ENCODE results near the gene IL1RAPL2.
"Not testable (repeated sequence)": the region's sequence is repeated elsewhere in the genome, so short reads cannot be mapped to it uniquely, and the experiment has no call there.

The IL1RAPL2 gene

GRCh38 chrX:105098812-105099211 lies 532.8 kb downstream of the IL1RAPL2 start:
- no peak for TF ChIP-seq CTCF (IDR thresholded peaks at IDR 0.05; ENCODE audit: unreplicated experiment in 3 of 3)
- Mint-ChIP-seq H3K36me3 (ENCODE audit: low read depth) (no peaks in the 10 kb centered on the region), H3K27me3 (ENCODE audit: low read depth) (no peaks in the 10 kb centered on the region), H3K9me3 (peaks cover 9% of the 10 kb centered on the region), H3K4me3 (no peak overlapping the region), H3K4me1 (no peaks in the 10 kb centered on the region), H3K27ac (no peak overlapping the region)

- Mint-ChIP-seq H3K27me3 (ENCODE audit: low read depth) (no peaks in the 10 kb centered on the region), H3K27ac (no peak overlapping the region), H3K9me3 (peaks cover 8% of the 10 kb centered on the region), H3K36me3 (ENCODE audit: low read depth) (no peaks in the 10 kb centered on the region), H3K4me1 (no peaks in the 10 kb centered on the region), H3K4me3 (no peak overlapping the region)
- no peak for TF ChIP-seq CTCF (IDR thresholded peaks at IDR 0.05; ENCODE audit: unreplicated experiment in 3 of 3)
These were observed 535.4 kb downstream of the IL1RAPL2 start for GRCh38 chrX:105101378-105101777.

DNA sequence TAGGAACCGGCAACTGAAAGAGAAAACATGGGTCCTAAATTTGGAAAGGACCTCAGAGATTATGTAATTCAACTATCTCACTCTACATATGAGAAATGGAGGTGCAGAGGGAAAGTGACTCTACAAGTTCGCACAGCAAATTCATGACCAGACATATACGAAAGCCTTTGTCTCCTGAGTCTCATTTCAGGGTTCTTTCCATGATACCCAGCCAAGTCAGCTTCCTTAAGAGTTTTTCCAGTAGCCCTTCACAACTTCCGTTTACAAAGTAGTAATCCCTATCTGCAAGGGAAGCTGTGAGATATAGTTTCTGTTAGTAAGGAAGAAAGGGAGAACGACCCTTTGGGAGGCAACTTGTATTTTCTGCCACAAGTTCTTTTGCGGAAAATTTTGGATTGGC lies 543.9 kb downstream of the IL1RAPL2 start:
- peaks cover 3% of the 10 kb centered on the region for H3K27me3 Mint-ChIP-seq (ENCODE audit: low read depth)
- no peaks in the 10 kb centered on the region for H3K36me3 Mint-ChIP-seq (ENCODE audit: low read depth)
- no peak overlapping the region for H3K27ac Mint-ChIP-seq
- no peaks in the 10 kb centered on the region for H3K4me1 Mint-ChIP-seq
- H3K4me3 Mint-ChIP-seq, result no peak overlapping the region
- peaks cover 2% of the 10 kb centered on the region for H3K9me3 Mint-ChIP-seq
- TF ChIP-seq CTCF (IDR thresholded peaks at IDR 0.05; ENCODE audit: unreplicated experiment in 3 of 3), result no peak

DNA sequence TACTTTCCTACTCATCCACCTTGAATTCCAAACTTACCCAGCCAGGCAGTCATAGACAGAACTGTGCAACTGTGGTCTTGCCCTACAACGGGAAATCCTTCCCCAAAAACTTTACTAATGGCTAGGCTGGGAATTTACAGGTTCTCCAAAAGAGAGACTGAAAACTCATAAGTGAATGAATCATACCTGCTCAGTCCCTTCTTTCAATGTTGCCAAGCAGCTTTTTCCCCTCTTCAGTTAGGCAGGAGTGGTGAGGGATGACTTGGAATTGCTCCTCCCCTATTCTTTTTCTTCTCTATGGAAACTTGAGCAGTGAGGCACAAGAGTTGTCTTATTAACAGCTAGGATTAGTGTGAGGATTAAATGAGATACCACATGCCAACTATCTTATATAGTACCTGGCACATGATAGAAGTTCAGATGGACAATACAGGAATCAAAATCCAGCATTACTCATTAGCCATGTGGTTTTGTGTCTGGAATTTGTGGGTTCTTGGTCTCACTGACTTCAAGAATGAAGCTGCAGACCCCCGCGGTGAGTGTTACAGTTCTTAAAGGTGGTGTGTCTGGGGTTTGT lies 548.6 kb downstream of the IL1RAPL2 start:
- Mint-ChIP-seq H3K4me3 (no peak overlapping the region), H3K27ac (no peak overlapping the region), H3K36me3 (ENCODE audit: low read depth) (no peaks in the 10 kb centered on the region), H3K9me3 (peaks cover 2% of the 10 kb centered on the region), H3K4me1 (no peaks in the 10 kb centered on the region), H3K27me3 (ENCODE audit: low read depth) (no peaks in the 10 kb centered on the region)
- TF ChIP-seq CTCF (IDR thresholded peaks at IDR 0.05; ENCODE audit: unreplicated experiment in 3 of 3), result no peak

GRCh38 chrX:105115596-105116320 lies 549.8 kb downstream of the IL1RAPL2 start:
- not testable (repeated sequence) for H3K4me3 Mint-ChIP-seq; H3K4me1 Mint-ChIP-seq; H3K27me3 Mint-ChIP-seq (ENCODE audit: low read depth); H3K9me3 Mint-ChIP-seq; H3K27ac Mint-ChIP-seq; H3K36me3 Mint-ChIP-seq (ENCODE audit: low read depth)

DNA sequence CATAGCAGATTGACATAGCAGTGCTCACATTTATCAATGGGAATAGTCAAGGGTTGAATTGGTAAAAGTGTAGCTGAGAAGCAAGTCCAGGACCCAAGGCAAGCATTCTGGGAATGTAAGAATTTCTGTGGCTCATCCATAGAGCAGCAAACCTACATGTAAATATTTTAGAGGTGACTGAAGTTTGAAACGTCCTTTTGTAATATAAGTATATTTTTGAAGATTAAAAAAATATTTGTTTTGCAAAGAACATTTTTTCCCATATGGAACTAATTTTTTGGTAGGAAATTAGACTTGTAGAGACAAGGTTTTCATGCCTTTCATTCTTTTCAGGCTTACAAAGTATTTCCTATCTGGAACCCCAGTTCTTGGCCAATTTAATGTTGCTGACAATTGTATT lies 550.5 kb downstream of the IL1RAPL2 start:
- Mint-ChIP-seq H3K9me3 (peaks cover 6% of the 10 kb centered on the region), H3K27me3 (ENCODE audit: low read depth) (no peaks in the 10 kb centered on the region)
- no peak for TF ChIP-seq CTCF (IDR thresholded peaks at IDR 0.05; ENCODE audit: unreplicated experiment in 3 of 3)

More for the DNA sequence above, 550.5 kb downstream of the IL1RAPL2 start:
- Mint-ChIP-seq H3K4me3 (no peak overlapping the region), H3K4me1 (peaks cover 11% of the 10 kb centered on the region), H3K36me3 (ENCODE audit: low read depth) (no peaks in the 10 kb centered on the region), H3K27ac (no peak overlapping the region)

Measured in nephron (organoid).